ENCODE data around the gene USP5. TPM values are rescaled to one million over a fixed set of nuclear protein-coding genes. Genes with fewer than 3 reads are reported as not detected.

USP5 gene
- total and polyA plus RNA-seq, 2 donors (not counting 1 experiment from before 2014, with no cell fraction given): 35.1 to 59.7 TPM

- intact Hi-C loops (cut with micrococcal nuclease): no loop called here
- TF ChIP-seq CTCF (IDR thresholded peaks at IDR 0.05): no peak
- no peak for TF ChIP-seq EZH2 (IDR thresholded peaks at IDR 0.05; ENCODE audit: borderline replicate concordance, insufficient read depth, low read depth, low read length, poor library complexity, severe bottlenecking)
- Histone ChIP-seq H3K9ac (ENCODE audit: low read length) (no peak overlapping the region), H4K20me1 (ENCODE audit: control insufficient read depth, insufficient read depth, low read length, poor library complexity, severe bottlenecking) (peaks cover 11% of the 10 kb centered on the region), H3K4me2 (replicated peaks; ENCODE audit: low read depth, low read length, poor library complexity, severe bottlenecking) (no peak overlapping the region), H3K9me3 (ENCODE audit: control extremely low read depth in 1 of 3, control insufficient read depth in 2 of 3, insufficient read depth in 1 of 3, low read length in 2 of 3) (peaks cover 0 to 4% (median 0%) of the 10 kb centered on the region in 3 donors), H3K27ac (ENCODE audit: low read length in 2 of 2) (no peak overlapping the region), H3K27me3 (replicated peaks in 1 of 4; ENCODE audit: control extremely low read depth in 1 of 4, control insufficient read depth in 3 of 4, insufficient read depth in 4 of 4, low read length in 3 of 4) (peaks cover 0 to 46% (median 20%) of the 10 kb centered on the region in 4 experiments), H3K4me3 (ENCODE audit: control extremely low read depth in 1 of 5, extremely low read depth in 1 of 5, insufficient read depth in 1 of 5, low read depth in 2 of 5, low read length in 4 of 5) (no peak overlapping the region), H3K4me1 (ENCODE audit: control insufficient read depth in 2 of 2, insufficient read depth in 2 of 2, low read length in 2 of 2) (peaks cover 20 to 28% of the 10 kb centered on the region in 2 donors), H3K36me3 (replicated peaks in 1 of 2; ENCODE audit: control extremely low read depth in 1 of 2, control insufficient read depth in 1 of 2, extremely low read depth in 1 of 2, insufficient read depth in 2 of 2, low read length in 1 of 2) (no peaks in the 10 kb centered on the region), H3K79me2 (ENCODE audit: control insufficient read depth, insufficient read depth, low read length) (no peaks in the 10 kb centered on the region), H2AFZ (ENCODE audit: insufficient read depth, low read depth, low read length, poor library complexity, severe bottlenecking) (no peak overlapping the region)
- CTCF ChIA-PET: interaction anchor here (0.7 to 1.1 kb wide), 4 partner anchors 41 to 248 kb away, joined by 3 to 5 read pairs (median 3); partner anchors contain the start of genes COPS7A and SPSB2
- peak overlapping the region; percentile 17 for H3K4me3 Mint-ChIP-seq
- WGBS (ENCODE audit: insufficient coverage): 90% methylated on average over 9 of the region's 12 CpGs
- H3K9me3 Mint-ChIP-seq (ENCODE audit: insufficient read depth): no peaks in the 10 kb centered on the region
- H3K4me1 Mint-ChIP-seq: peaks cover 17% of the 10 kb centered on the region
- DNase-seq (no peak), ATAC-seq (ENCODE audit: low read depth) (no peak)
- H3K27ac Mint-ChIP-seq: no peak overlapping the region
- POLR2A ChIA-PET: no interaction called here
- H3K27me3 Mint-ChIP-seq: peaks cover 52% of the 10 kb centered on the region
Observed at GRCh38 chr12:6831450-6831995, 20.4 kb upstream of the USP5 start.

- Histone ChIP-seq H3K27me3 (replicated peaks in 1 of 4; ENCODE audit: control extremely low read depth in 1 of 4, control insufficient read depth in 3 of 4, insufficient read depth in 4 of 4, low read length in 3 of 4) (peaks cover 0 to 40% (median 17%) of the 10 kb centered on the region in 4 experiments), H3K9ac (ENCODE audit: low read length) (no peak overlapping the region), H4K20me1 (ENCODE audit: control insufficient read depth, insufficient read depth, low read length, poor library complexity, severe bottlenecking) (peaks cover 11% of the 10 kb centered on the region), H3K9me3 (ENCODE audit: control extremely low read depth in 1 of 3, control insufficient read depth in 2 of 3, insufficient read depth in 1 of 3, low read length in 2 of 3) (peaks cover 0 to 3% (median 0%) of the 10 kb centered on the region in 3 donors), H3K4me2 (replicated peaks; ENCODE audit: low read depth, low read length, poor library complexity, severe bottlenecking) (no peak overlapping the region), H3K79me2 (ENCODE audit: control insufficient read depth, insufficient read depth, low read length) (no peaks in the 10 kb centered on the region), H3K36me3 (replicated peaks in 1 of 2; ENCODE audit: control extremely low read depth in 1 of 2, control insufficient read depth in 1 of 2, extremely low read depth in 1 of 2, insufficient read depth in 2 of 2, low read length in 1 of 2) (no peaks in the 10 kb centered on the region), H3K4me3 (ENCODE audit: control extremely low read depth in 1 of 5, extremely low read depth in 1 of 5, insufficient read depth in 1 of 5, low read depth in 2 of 5, low read length in 4 of 5) (no peak overlapping the region), H2AFZ (ENCODE audit: insufficient read depth, low read depth, low read length, poor library complexity, severe bottlenecking) (no peak overlapping the region), H3K4me1 (ENCODE audit: control insufficient read depth in 2 of 2, insufficient read depth in 2 of 2, low read length in 2 of 2) (peaks cover 20 to 27% of the 10 kb centered on the region in 2 donors), H3K27ac (ENCODE audit: low read length in 2 of 2) (no peak overlapping the region)
- H3K4me1 Mint-ChIP-seq: peaks cover 17% of the 10 kb centered on the region
- H3K27me3 Mint-ChIP-seq: peaks cover 49% of the 10 kb centered on the region
- ATAC-seq (ENCODE audit: low read depth) (no peak), DNase-seq (no peak)
- TF ChIP-seq CTCF (IDR thresholded peaks at IDR 0.05) (no peak), EZH2 (IDR thresholded peaks at IDR 0.05; ENCODE audit: borderline replicate concordance, insufficient read depth, low read depth, low read length, poor library complexity, severe bottlenecking) (no peak)
- intact Hi-C loops (cut with micrococcal nuclease): no loop called here
- WGBS (ENCODE audit: insufficient coverage): 87% methylated on average over 4 of the region's 4 CpGs
- no peaks in the 10 kb centered on the region for H3K9me3 Mint-ChIP-seq (ENCODE audit: insufficient read depth)
- ChIA-PET CTCF (interaction anchor here (0.6 to 1.8 kb wide), 5 partner anchors 21 to 108 kb away, joined by 3 to 7 read pairs (median 3); partner anchors contain the start of genes COPS7A, MLF2 and SPSB2), POLR2A (no interaction called here)
- no peak overlapping the region for H3K27ac Mint-ChIP-seq
- peak overlapping the region; percentile 17 for H3K4me3 Mint-ChIP-seq
Observed at GRCh38 chr12:6832125-6832524, 19.8 kb upstream of the USP5 start.

All from B cell (primary cell).